ENCODE results near the gene RIIAD1.
A peak's percentile ranks its signal among the peaks of the same experiment; 100 is the strongest.
"Not testable (repeated sequence)": the region's sequence is repeated elsewhere in the genome, so short reads cannot be mapped to it uniquely, and the experiment has no call there.

The RIIAD1 gene

GRCh38 chr1:151759241-151759640 lies 37.9 kb downstream of the RIIAD1 start:
- H3K4me3 ChIP-seq (ENCODE audit: low read length) = no peak overlapping the region
- no peaks in the 10 kb centered on the region for H3K9me3 ChIP-seq (ENCODE audit: control insufficient read depth, low read length)
- no peak overlapping the region for H3K9ac ChIP-seq (ENCODE audit: low read length)
- peaks cover 5% of the 10 kb centered on the region for H3K4me1 ChIP-seq (ENCODE audit: control insufficient read depth, insufficient read depth, low read length)
- no peaks in the 10 kb centered on the region for H3K27me3 ChIP-seq (ENCODE audit: control insufficient read depth, insufficient read depth, low read length)
- no peaks in the 10 kb centered on the region for H3K36me3 ChIP-seq (ENCODE audit: control insufficient read depth, insufficient read depth, low read length)

- no peaks in the 10 kb centered on the region for H3K36me3 ChIP-seq (ENCODE audit: control insufficient read depth, insufficient read depth, low read length)
- no peak overlapping the region for H3K9ac ChIP-seq (ENCODE audit: low read length)
- H3K27me3 ChIP-seq (ENCODE audit: control insufficient read depth, insufficient read depth, low read length) = no peaks in the 10 kb centered on the region
- no peak overlapping the region for H3K4me3 ChIP-seq (ENCODE audit: low read length)
- no peaks in the 10 kb centered on the region for H3K9me3 ChIP-seq (ENCODE audit: control insufficient read depth, low read length)
- peaks cover 7% of the 10 kb centered on the region for H3K4me1 ChIP-seq (ENCODE audit: control insufficient read depth, insufficient read depth, low read length)
These were observed 39.5 kb downstream of the RIIAD1 start for GRCh38 chr1:151760597-151761385.

GRCh38 chr1:151762941-151763921 lies 41.9 kb downstream of the RIIAD1 start, which contains the start of gene MRPL9:
MRPL9 (minus strand) TSS chr1:151763496; CDS start chr1:151763479, 17 bp downstream.
- H3K36me3 ChIP-seq (ENCODE audit: control insufficient read depth, insufficient read depth, low read length) = no peaks in the 10 kb centered on the region
- peak within 1 kb of the TSS; percentile 42 for H3K4me3 ChIP-seq (ENCODE audit: low read length)
- H3K27me3 ChIP-seq (ENCODE audit: control insufficient read depth, insufficient read depth, low read length) = no peaks in the 10 kb centered on the region
- H3K9me3 ChIP-seq (ENCODE audit: control insufficient read depth, low read length) = no peaks in the 10 kb centered on the region
- peak within 1 kb of the TSS; percentile 51 for H3K9ac ChIP-seq (ENCODE audit: low read length)
- peaks cover 7% of the 10 kb centered on the region for H3K4me1 ChIP-seq (ENCODE audit: control insufficient read depth, insufficient read depth, low read length)

- H3K9ac ChIP-seq (ENCODE audit: low read length) = peak overlapping the region; percentile 51
These were observed 42.7 kb downstream of the RIIAD1 start for GRCh38 chr1:151763990-151764389.

GRCh38 chr1:151768351-151769066 lies 47.2 kb downstream of the RIIAD1 start:
- H3K9me3 ChIP-seq (ENCODE audit: control insufficient read depth, low read length); H3K4me3 ChIP-seq (ENCODE audit: low read length); H3K4me1 ChIP-seq (ENCODE audit: control insufficient read depth, insufficient read depth, low read length); H3K9ac ChIP-seq (ENCODE audit: low read length); H3K36me3 ChIP-seq (ENCODE audit: control insufficient read depth, insufficient read depth, low read length); H3K27me3 ChIP-seq (ENCODE audit: control insufficient read depth, insufficient read depth, low read length): not testable (repeated sequence)

More at GRCh38 chr1:151763990-151764389, 42.7 kb downstream of the RIIAD1 start:
- Histone ChIP-seq H3K36me3 (ENCODE audit: control insufficient read depth, insufficient read depth, low read length) (no peaks in the 10 kb centered on the region), H3K9me3 (ENCODE audit: control insufficient read depth, low read length) (no peaks in the 10 kb centered on the region), H3K4me3 (ENCODE audit: low read length) (peak overlapping the region; percentile 42), H3K4me1 (ENCODE audit: control insufficient read depth, insufficient read depth, low read length) (peaks cover 7% of the 10 kb centered on the region), H3K27me3 (ENCODE audit: control insufficient read depth, insufficient read depth, low read length) (no peaks in the 10 kb centered on the region)

- not testable (repeated sequence) for H3K4me3 ChIP-seq (ENCODE audit: low read length); H3K9me3 ChIP-seq (ENCODE audit: control insufficient read depth, low read length); H3K27me3 ChIP-seq (ENCODE audit: control insufficient read depth, insufficient read depth, low read length); H3K9ac ChIP-seq (ENCODE audit: low read length); H3K36me3 ChIP-seq (ENCODE audit: control insufficient read depth, insufficient read depth, low read length); H3K4me1 ChIP-seq (ENCODE audit: control insufficient read depth, insufficient read depth, low read length)
These were observed 47.9 kb downstream of the RIIAD1 start for GRCh38 chr1:151769270-151769669.

GRCh38 chr1:151773702-151774101 lies 52.4 kb downstream of the RIIAD1 start:
- Histone ChIP-seq H3K4me3 (ENCODE audit: low read length) (no peak overlapping the region), H3K9ac (ENCODE audit: low read length) (no peak overlapping the region), H3K9me3 (ENCODE audit: control insufficient read depth, low read length) (no peaks in the 10 kb centered on the region), H3K27me3 (ENCODE audit: control insufficient read depth, insufficient read depth, low read length) (no peaks in the 10 kb centered on the region), H3K4me1 (ENCODE audit: control insufficient read depth, insufficient read depth, low read length) (no peaks in the 10 kb centered on the region), H3K36me3 (ENCODE audit: control insufficient read depth, insufficient read depth, low read length) (no peaks in the 10 kb centered on the region)

- Histone ChIP-seq H3K36me3 (ENCODE audit: control insufficient read depth, insufficient read depth, low read length) (no peaks in the 10 kb centered on the region), H3K4me3 (ENCODE audit: low read length) (no peak overlapping the region), H3K4me1 (ENCODE audit: control insufficient read depth, insufficient read depth, low read length) (no peaks in the 10 kb centered on the region), H3K27me3 (ENCODE audit: control insufficient read depth, insufficient read depth, low read length) (no peaks in the 10 kb centered on the region), H3K9me3 (ENCODE audit: control insufficient read depth, low read length) (no peaks in the 10 kb centered on the region), H3K9ac (ENCODE audit: low read length) (no peak overlapping the region)
These were observed 53.1 kb downstream of the RIIAD1 start for GRCh38 chr1:151774256-151774922.

GRCh38 chr1:151775894-151776664 lies 54.8 kb downstream of the RIIAD1 start:
- Histone ChIP-seq H3K9me3 (ENCODE audit: control insufficient read depth, low read length) (no peaks in the 10 kb centered on the region), H3K4me3 (ENCODE audit: low read length) (no peak overlapping the region), H3K4me1 (ENCODE audit: control insufficient read depth, insufficient read depth, low read length) (no peaks in the 10 kb centered on the region), H3K9ac (ENCODE audit: low read length) (no peak overlapping the region), H3K27me3 (ENCODE audit: control insufficient read depth, insufficient read depth, low read length) (no peaks in the 10 kb centered on the region), H3K36me3 (ENCODE audit: control insufficient read depth, insufficient read depth, low read length) (no peaks in the 10 kb centered on the region)

- no peak overlapping the region for H3K9ac ChIP-seq (ENCODE audit: low read length)
- no peaks in the 10 kb centered on the region for H3K36me3 ChIP-seq (ENCODE audit: control insufficient read depth, insufficient read depth, low read length)
- no peaks in the 10 kb centered on the region for H3K9me3 ChIP-seq (ENCODE audit: control insufficient read depth, low read length)
- H3K4me3 ChIP-seq (ENCODE audit: low read length) = no peak overlapping the region
- H3K4me1 ChIP-seq (ENCODE audit: control insufficient read depth, insufficient read depth, low read length) = no peaks in the 10 kb centered on the region
- H3K27me3 ChIP-seq (ENCODE audit: control insufficient read depth, insufficient read depth, low read length) = no peaks in the 10 kb centered on the region
These were observed 55.3 kb downstream of the RIIAD1 start for GRCh38 chr1:151776665-151777062.

GRCh38 chr1:151777317-151777716 lies 56.0 kb downstream of the RIIAD1 start:
- H3K4me1 ChIP-seq (ENCODE audit: control insufficient read depth, insufficient read depth, low read length) = no peaks in the 10 kb centered on the region
- H3K4me3 ChIP-seq (ENCODE audit: low read length) = no peak overlapping the region
- H3K9ac ChIP-seq (ENCODE audit: low read length) = no peak overlapping the region
- H3K27me3 ChIP-seq (ENCODE audit: control insufficient read depth, insufficient read depth, low read length) = no peaks in the 10 kb centered on the region
- no peaks in the 10 kb centered on the region for H3K36me3 ChIP-seq (ENCODE audit: control insufficient read depth, insufficient read depth, low read length)
- no peaks in the 10 kb centered on the region for H3K9me3 ChIP-seq (ENCODE audit: control insufficient read depth, low read length)
